ENCODE results near the gene DIABLO. TPM values are rescaled to one million over a fixed set of nuclear protein-coding genes. Genes with fewer than 3 reads are reported as not detected.
A peak's percentile ranks its signal among the peaks of the same experiment; 100 is the strongest.

Gene DIABLO
- total and polyA plus RNA-seq, 12 donors = 40.2 to 100 (median 51.9) TPM

DNA sequence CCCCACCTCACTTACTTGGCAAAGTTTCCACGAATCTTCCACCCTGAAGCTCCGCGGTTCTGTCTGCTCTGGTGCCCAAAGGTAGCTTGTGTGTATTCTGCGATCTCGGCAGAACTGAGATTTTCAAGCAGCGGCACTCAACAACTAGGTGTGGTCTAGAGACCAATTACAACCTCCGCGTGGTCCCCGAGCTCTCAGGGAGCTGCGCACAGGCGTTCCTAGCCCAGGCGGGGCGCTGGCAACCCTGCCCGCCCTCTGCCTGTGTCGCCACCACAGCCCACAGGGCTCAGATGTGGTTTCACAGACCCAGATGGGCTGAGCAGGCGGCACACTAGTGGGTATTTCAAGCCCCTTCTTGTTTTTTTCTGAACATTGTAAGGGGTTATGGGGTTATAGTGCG, 1.5 kb upstream of the DIABLO start:
- TF ChIP-seq POLR2A (IDR thresholded peaks at IDR 0.05) (no peak), CTCF (IDR thresholded peaks at IDR 0.05) (no peak)
- DNase-seq = peak in 2 of 7 donors; percentile 38 to 85
- H3K9me3 ChIP-seq (replicated peaks in 1 of 3) = no peaks in the 10 kb centered on the region
- H3K27me3 ChIP-seq = no peaks in the 10 kb centered on the region
- H3K4me1 ChIP-seq (replicated peaks in 1 of 2) = peaks cover 16 to 25% of the 10 kb centered on the region in 2 donors
- H3K4me3 ChIP-seq = no peak overlapping the region
- intact Hi-C loops (cut with DNase I) = no loop called here
- H3K36me3 ChIP-seq (replicated peaks in 1 of 2) = peaks cover 0 to 26% of the 10 kb centered on the region in 2 donors
- WGBS, 4 donors = 86 to 96% (median 87%) methylated on average over 14 to 17 of the region's 17 CpGs
- H3K27ac ChIP-seq = no peak overlapping the region

GRCh38 chr12:122226366-122227125, 694 bp upstream of the DIABLO start:
- Histone ChIP-seq H3K36me3 (replicated peaks in 1 of 2) (peaks cover 0 to 26% of the 10 kb centered on the region in 2 donors), H3K4me1 (replicated peaks in 1 of 2) (peaks cover 16 to 25% of the 10 kb centered on the region in 2 donors), H3K4me3 (peak overlapping the region in 1 of 4 donors; percentile 50), H3K27ac (peak overlapping the region in 2 of 5 donors; percentile 23 to 76), H3K9me3 (replicated peaks in 1 of 3) (no peaks in the 10 kb centered on the region), H3K27me3 (no peaks in the 10 kb centered on the region)
- intact Hi-C loops (cut with DNase I) = no loop called here
- TF ChIP-seq CTCF (IDR thresholded peaks at IDR 0.05) (no peak), POLR2A (IDR thresholded peaks at IDR 0.05) (no peak)
- 6 to 30% (median 9%) methylated on average over 14 to 55 of the region's 55 CpGs for WGBS, 4 donors
- DNase-seq = peak in 3 of 7 donors; percentile 33 to 36 (median 34)

DNA sequence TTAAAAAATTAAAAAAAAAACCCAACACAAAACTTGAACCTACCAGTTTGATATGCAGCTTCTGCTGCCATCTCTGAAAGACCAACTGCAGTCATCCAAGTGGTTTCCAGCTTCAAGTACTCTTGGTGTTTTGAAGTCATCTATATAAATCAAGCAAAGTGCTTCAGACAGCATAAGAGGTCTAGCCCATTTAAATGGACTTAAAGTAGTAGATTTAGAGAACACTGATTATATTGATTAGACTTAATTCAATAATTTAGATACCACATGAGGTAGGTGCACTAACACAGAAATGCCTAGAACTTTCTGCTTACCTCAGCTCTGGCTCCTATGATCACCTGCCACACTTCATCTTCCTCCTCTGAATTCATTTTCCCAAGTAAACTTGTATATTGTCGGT, 9.4 kb downstream of the DIABLO start:
- H3K27me3 ChIP-seq = no peaks in the 10 kb centered on the region
- intact Hi-C loops (cut with DNase I) = no loop called here
- DNase-seq = no peak
- H3K9me3 ChIP-seq (replicated peaks in 1 of 3) = no peaks in the 10 kb centered on the region
- H3K4me1 ChIP-seq (replicated peaks in 1 of 2) = no peaks in the 10 kb centered on the region
- H3K36me3 ChIP-seq (replicated peaks in 1 of 2) = peaks cover 0 to 92% of the 10 kb centered on the region in 2 donors
- TF ChIP-seq POLR2A (IDR thresholded peaks at IDR 0.05) (no peak), CTCF (IDR thresholded peaks at IDR 0.05) (no peak)
- H3K27ac ChIP-seq = no peak overlapping the region
- no peak overlapping the region for H3K4me3 ChIP-seq
- 81 to 95% (median 92%) methylated on average over 1 of the region's 1 CpG for WGBS, 4 donors

GRCh38 chr12:122215771-122216170, 10.1 kb downstream of the DIABLO start:
- Histone ChIP-seq H3K4me3 (no peak overlapping the region), H3K27ac (no peak overlapping the region), H3K27me3 (no peaks in the 10 kb centered on the region), H3K4me1 (replicated peaks in 1 of 2) (no peaks in the 10 kb centered on the region), H3K36me3 (replicated peaks in 1 of 2) (peaks cover 0 to 93% of the 10 kb centered on the region in 2 donors), H3K9me3 (replicated peaks in 1 of 3) (no peaks in the 10 kb centered on the region)
- DNase-seq = no peak
- TF ChIP-seq POLR2A (IDR thresholded peaks at IDR 0.05) (no peak), CTCF (IDR thresholded peaks at IDR 0.05) (no peak)
- WGBS, 4 donors = 79 to 90% (median 83%) methylated on average over 5 of the region's 5 CpGs
- intact Hi-C loops (cut with DNase I) = no loop called here
